K562 (cell line): Measurements from ENCODE around the gene C1orf21. TPM values are rescaled to one million over a fixed set of nuclear protein-coding genes. Genes with fewer than 3 reads are reported as not detected.

Experiments
- ATAC-seq: fragments of 200-7000 bp; cut with Tn5 transposase; 3 replicates; pipeline ENCODE4 v1.9.1; 2020; ENCODE audit warnings: moderate library complexity
- BruUV-seq: library from RNA; stranded (reverse); fragments of 400-500 nt; replicated peaks from 2 replicates; lab custom pipeline; 2021; lab: Mats Ljungman, UMichigan
- CTCF ChIA-PET: fragments of 300-600 bp; formaldehyde crosslinking; extraction: SDS; loops from one replicate; lab custom pipeline; 2021; ENCODE audit warnings: low intra/inter-chr PET ratio; lab: Yijun Ruan, JAX
- POLR2A ChIA-PET: fragments of 300-600, 350-650 bp; sonication (Branson Sonifier 250); formaldehyde crosslinking; extraction: SDS; loops from one replicate; lab custom pipeline; 2021; ENCODE audit warnings: antibody characterized with exemption, inconsistent platforms; lab: Yijun Ruan, JAX
- DNase-seq, 4 experiments: peaks; one replicate each; pipeline versions ENCODE4 v3.0.0 to v3.0.0-alpha.2; 2011 to 2018; ENCODE audit warnings: low spot score in 3 of 4, mixed read lengths in 3 of 4; ENCODE audit errors: extremely low read depth in 1 of 4
- FAIRE-seq: peaks from 2 replicates; lab custom pipeline; 2011; peaks lifted over from hg19 to GRCh38; lab: Jason Lieb, UNC
- H2AFZ ChIP-seq: 2 replicates; pipeline ENCODE4 v1.6.0; 2011; ENCODE audit warnings: low read depth, low read length, control low read depth, inconsistent platforms
- H3K27ac ChIP-seq: fragments of 200-600 bp; 3 replicates; pipeline ENCODE4 v1.8.0; 2011; ENCODE audit warnings: low read depth, mild to moderate bottlenecking, control low read depth, inconsistent platforms, low read length, moderate library complexity, mixed read lengths; ENCODE audit errors: extremely low read depth
- H3K27me3 ChIP-seq, 2 experiments: fragments of 300-600 bp in 1 of 2; 2 replicates in 1 of 2; 3 replicates in 1 of 2; pipeline versions ENCODE4 v1.6.0 to v1.8.0; 2011; ENCODE audit warnings: inconsistent platforms in 2 of 2, low read length in 2 of 2, mild to moderate bottlenecking in 1 of 2, mixed read lengths in 1 of 2, moderate library complexity in 1 of 2; ENCODE audit not compliant: control insufficient read depth in 2 of 2, insufficient read depth in 2 of 2
- H3K36me3 ChIP-seq: fragments of 300-600 bp; 3 replicates; pipeline ENCODE4 v1.8.0; 2011; ENCODE audit warnings: mild to moderate bottlenecking, low read length, inconsistent platforms; ENCODE audit not compliant: control insufficient read depth, insufficient read depth
- H3K4me1 ChIP-seq, 2 experiments: fragments of 200-600 bp in 1 of 2; replicated peaks in 1 of 2; 2 replicates in 1 of 2; 3 replicates in 1 of 2; pipeline versions ENCODE4 v1.5.1 to v1.8.0; 2011; ENCODE audit warnings: inconsistent platforms in 2 of 2, low read length in 2 of 2, mild to moderate bottlenecking in 1 of 2, mixed read lengths in 1 of 2, moderate library complexity in 1 of 2; ENCODE audit not compliant: control insufficient read depth in 2 of 2, insufficient read depth in 2 of 2
- H3K4me2 ChIP-seq: 2 replicates; pipeline ENCODE4 v1.6.1; 2011; ENCODE audit warnings: low read length, control low read depth, inconsistent platforms, mixed read lengths; ENCODE audit not compliant: insufficient read depth
- H3K4me3 ChIP-seq: fragments of 200-600 bp; sonication (generic), shearing (Covaris generic); 2 replicates; pipeline ENCODE4 v1.5.1; 2016; ENCODE audit warnings: control low read depth, inconsistent platforms
- H3K79me2 ChIP-seq: fragments of 200-600 bp; 3 replicates; pipeline ENCODE4 v1.8.0; 2011; ENCODE audit warnings: low read length, inconsistent platforms; ENCODE audit not compliant: control insufficient read depth, insufficient read depth
- H3K9ac ChIP-seq, 2 experiments: 2 replicates each; pipeline versions ENCODE4 v1.6.0 to v1.6.1; 2011; ENCODE audit warnings: low read depth in 2 of 2, low read length in 2 of 2, control low read depth in 1 of 2, inconsistent platforms in 1 of 2, mild to moderate bottlenecking in 1 of 2, mixed read lengths in 1 of 2; ENCODE audit not compliant: insufficient read depth in 1 of 2
- H3K9me1 ChIP-seq: one replicate; pipeline ENCODE4 v1.6.0; 2011; ENCODE audit warnings: inconsistent platforms, mild to moderate bottlenecking, low read length, moderate library complexity; ENCODE audit not compliant: control insufficient read depth, insufficient read depth
- H3K9me3 ChIP-seq: replicated peaks from 2 replicates; pipeline ENCODE4 v1.5.1; 2011; ENCODE audit warnings: low read depth, low read length, inconsistent platforms; ENCODE audit not compliant: control insufficient read depth, insufficient read depth
- H4K20me1 ChIP-seq: replicated peaks from 2 replicates; pipeline ENCODE4 v1.6.1; 2011; ENCODE audit warnings: low read length, inconsistent platforms, mixed read lengths; ENCODE audit not compliant: control insufficient read depth, insufficient read depth
- BCL6 ChIP-seq: fragments of 250-450 bp; sonication (Bioruptor Pico); IDR thresholded peaks from 2 replicates; pipeline ENCODE4 v1.4.0; 2020
- CREM ChIP-seq: IDR thresholded peaks from 2 replicates; pipeline ENCODE4 v1.6.1; 2014; ENCODE audit warnings: antibody characterized with exemption, low read depth
- HNRNPH1 ChIP-seq: fragments of 200-400 bp; formaldehyde crosslinking; optimal IDR thresholded peaks from 2 replicates; pipeline ENCODE3; 2017; ENCODE audit warnings: low read depth, mild to moderate bottlenecking, low read length, moderate library complexity
- NFIX ChIP-seq: fragments of 250-450 bp; sonication (Bioruptor Pico); IDR thresholded peaks from 2 replicates; pipeline ENCODE4 v1.4.0; 2020; ENCODE audit warnings: low read depth, mild to moderate bottlenecking, moderate library complexity
- SIX5 ChIP-seq, 2 experiments: IDR thresholded peaks; 2 replicates each; pipeline ENCODE4 v1.6.1; 2011; ENCODE audit warnings: low read length in 2 of 2, borderline replicate concordance in 1 of 2, low read depth in 1 of 2, mild to moderate bottlenecking in 1 of 2, moderate library complexity in 1 of 2; ENCODE audit not compliant: insufficient read depth in 1 of 2
- ZNF311 ChIP-seq: fragments of 250-450 bp; sonication (Bioruptor Pico); IDR thresholded peaks from 2 replicates; pipeline ENCODE4 v1.4.0; 2020; ENCODE audit warnings: mild to moderate bottlenecking, moderate library complexity
- ZNF445 ChIP-seq: fragments of 250-450 bp; sonication (Bioruptor Pico); IDR thresholded peaks from 2 replicates; pipeline ENCODE4 v1.4.0; 2020; ENCODE audit warnings: low read depth, mild to moderate bottlenecking, moderate library complexity
- WGBS: fragments of 100-300 bp; shearing (Covaris generic); methylation state at CpG from one replicate; pipeline ENCODE4 v1.1.6; 2016; ENCODE audit warnings: low coverage, mixed read lengths; ENCODE audit not compliant: insufficient coverage; ENCODE audit errors: missing lambda C conversion rate; 5-methylcytosine and 5-hydroxymethylcytosine counted together
- in situ Hi-C: fragments of 300-500 bp; cut with MboI; formaldehyde crosslinking; loops from 4 replicates; pipeline ENCODE4 v1.15.0; 2018; ENCODE audit warnings: inconsistent platforms, mixed read lengths
- intact Hi-C: fragments of 100-400 bp; cut with micrococcal nuclease; formaldehyde crosslinking; loops from 2 replicates; pipeline ENCODE4 v1.14.2; 2022
- polyA plus RNA-seq, 8 experiments: library from polyadenylated mRNA; depleted of rRNA in 4 of 8; stranded (reverse) in 5 of 8; unstranded in 3 of 8; fragments of >200 nt; fragmentation: Nextera tagmentation in 2 of 8; fragmentation: Illumina TruSeq in 1 of 8; extraction: Ambion mirVana in 2 of 8; extraction: Trizol in 1 of 8; gene quantifications; 2 replicates each; pipeline versions ENCODE4 v1.2.1 to v1.2.3, GENCODE V29; 2011 to 2014; ENCODE audit warnings: inconsistent platforms in 1 of 8, missing spikeins in 1 of 8
- total RNA-seq, 7 experiments: library from RNA; depleted of rRNA in 6 of 7; stranded (reverse); fragments of >200 nt in 6 of 7; fragmentation: Illumina TruSeq in 2 of 7; extraction: Trizol in 2 of 7; gene quantifications; 2 replicates each; pipeline versions ENCODE4 v1.2.1 to v1.2.3, GENCODE V29; 2011 to 2021; ENCODE audit warnings: low replicate concordance in 1 of 7
- TF ChIP-seq, protein P1 (sequence below): fragments of 250-450 bp; sonication (Bioruptor Pico); IDR thresholded peaks from 2 replicates; pipeline ENCODE4 v1.6.1; 2021; ENCODE audit warnings: mild to moderate bottlenecking

Gene C1orf21
- total and polyA plus RNA-seq, 9 of the 15 experiments (the other 6 are each of a cell fraction or from before 2014, with no cell fraction given): under 0.01 to 0.31 (median 0.07) TPM

DNA sequence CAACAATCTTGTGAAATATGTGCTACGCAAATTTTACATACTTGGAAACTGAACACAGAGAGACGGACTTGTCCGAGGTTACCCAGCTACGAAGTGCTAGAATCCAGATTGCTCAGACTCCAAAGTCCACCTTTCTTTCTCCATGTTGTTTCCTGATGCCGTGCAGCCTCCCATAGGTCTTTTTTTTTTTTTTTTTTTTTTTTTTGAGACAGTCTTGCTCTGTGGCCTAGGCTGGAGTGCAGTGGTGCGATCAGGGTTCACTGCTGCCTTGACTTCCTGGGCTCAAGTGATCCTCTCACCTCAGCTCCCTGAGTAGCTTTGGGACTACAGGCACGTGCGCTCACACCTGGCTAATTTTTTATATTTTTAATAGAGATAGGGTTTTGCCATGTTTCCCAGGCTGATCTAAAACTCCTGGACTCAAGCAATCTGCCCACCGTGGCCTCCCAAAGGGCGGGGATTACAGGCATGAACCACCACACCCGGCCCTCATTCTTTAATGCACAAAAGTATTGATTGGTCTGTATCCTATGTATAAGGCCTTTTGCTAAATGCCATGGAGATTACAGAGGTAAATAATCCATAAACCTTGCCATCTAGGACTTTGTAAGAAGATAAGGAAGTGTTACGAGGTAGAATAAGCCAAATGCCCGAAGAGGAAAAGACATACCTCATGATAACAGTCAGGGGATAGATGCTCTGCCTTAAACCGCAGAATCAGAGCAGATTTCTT, 92.8 kb downstream of the C1orf21 start:
- Histone ChIP-seq H3K9ac (no peak overlapping the region), H3K4me1 (no peaks in the 10 kb centered on the region), H3K9me3 (no peaks in the 10 kb centered on the region), H3K4me3 (no peak overlapping the region), H2AFZ (no peak overlapping the region), H3K9me1 (no peaks in the 10 kb centered on the region), H3K4me2 (no peak overlapping the region), H4K20me1 (no peaks in the 10 kb centered on the region), H3K36me3 (no peaks in the 10 kb centered on the region), H3K27me3 (peaks cover 3 to 16% of the 10 kb centered on the region in 2 experiments; a peak in 3 of 5 replicates), H3K79me2 (no peaks in the 10 kb centered on the region), H3K27ac (no peak overlapping the region)
- CTCF ChIA-PET: no interaction called here
- no peak for TF ChIP-seq ZNF445 (CRISPR knock-in tag)
- TF ChIP-seq BCL6: no peak
- TF ChIP-seq HNRNPH1: no peak
- no peak for TF ChIP-seq ZNF311 (CRISPR knock-in tag)
- no peak for TF ChIP-seq CREM
- no TSS peak for BruUV-seq
- FAIRE-seq (no peak), ATAC-seq (no peak), DNase-seq (no peak)
- 1% methylated on average over 14 of the region's 14 CpGs for WGBS
- intact Hi-C loops (no loop called here), in situ Hi-C loops (no loop called here)
- POLR2A ChIA-PET: interaction anchor here (0.6 kb wide), 1 partner anchor 528 kb away, joined by 3 read pairs; no protein-coding TSS in a partner anchor

DNA sequence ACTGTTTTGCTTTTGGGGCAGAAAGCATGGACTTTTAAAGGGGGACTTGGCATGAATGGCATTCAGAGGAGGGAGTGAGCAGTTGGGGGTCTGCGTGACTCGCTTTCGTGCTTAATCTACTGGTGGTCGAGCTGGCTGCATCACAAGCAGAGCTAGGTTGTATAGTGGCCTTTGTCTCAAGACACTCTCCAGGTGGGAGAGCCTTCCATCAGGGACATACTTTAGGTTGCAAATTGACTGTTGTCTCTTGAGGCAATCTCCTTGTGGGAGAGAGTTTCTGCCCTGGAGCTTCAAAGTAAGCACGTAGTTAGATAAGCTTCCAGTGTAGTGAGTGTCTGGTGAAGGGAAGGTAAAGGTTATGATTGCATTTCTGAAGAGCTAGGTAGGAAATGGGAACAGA, 93.9 kb downstream of the C1orf21 start:
- CTCF ChIA-PET: interaction anchor here (0.5 kb wide), 1 partner anchor 132 kb away, joined by 3 read pairs; no protein-coding TSS in a partner anchor
- WGBS: 1% methylated on average over 5 of the region's 5 CpGs
- Histone ChIP-seq H2AFZ (no peak overlapping the region), H3K9ac (no peak overlapping the region), H3K4me3 (no peak overlapping the region), H4K20me1 (no peaks in the 10 kb centered on the region), H3K36me3 (no peaks in the 10 kb centered on the region), H3K27ac (no peak overlapping the region), H3K79me2 (no peaks in the 10 kb centered on the region), H3K4me1 (no peaks in the 10 kb centered on the region)
- FAIRE-seq (no peak), ATAC-seq (no peak), DNase-seq (no peak)
- POLR2A ChIA-PET: interaction anchor here (0.6 to 0.7 kb wide), 2 partner anchors 29 to 610 kb away, joined by 3 read pairs; no protein-coding TSS in a partner anchor
- in situ Hi-C loops: no loop called here
- BruUV-seq: no TSS peak
- TF ChIP-seq SIX5 (IDR thresholded peaks at IDR 0.05; ENCODE audit: borderline replicate concordance in 1 of 2, insufficient read depth in 1 of 2, low read depth in 1 of 2, low read length in 2 of 2) (no peak), NFIX (CRISPR knock-in tag) (no peak)
- TF ChIP-seq, protein P1, sequence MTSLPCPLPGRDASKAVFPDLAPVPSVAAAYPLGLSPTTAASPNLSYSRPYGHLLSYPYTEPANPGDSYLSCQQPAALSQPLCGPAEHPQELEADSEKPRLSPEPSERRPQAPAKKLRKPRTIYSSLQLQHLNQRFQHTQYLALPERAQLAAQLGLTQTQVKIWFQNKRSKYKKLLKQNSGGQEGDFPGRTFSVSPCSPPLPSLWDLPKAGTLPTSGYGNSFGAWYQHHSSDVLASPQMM (CRISPR knock-in tag): no peak
- TF ChIP-seq, all 486 proteins: peak for 0
- Histone ChIP-seq H3K4me2 (no peak overlapping the region), H3K9me3 (no peaks in the 10 kb centered on the region), H3K9me1 (no peaks in the 10 kb centered on the region), H3K27me3 (peaks cover 3 to 16% of the 10 kb centered on the region in 2 experiments; a peak in 3 of 5 replicates)
- intact Hi-C loops: no loop called here
